ENCODE measurements around the gene MFGE8.

The MFGE8 gene

GRCh38 chr15:88920186-88920891 is 7.2 kb upstream of the MFGE8 start:
- DNase-seq (ENCODE audit: low spot score) = no peak

- DNase-seq (ENCODE audit: low spot score) = no peak
These were observed 5.6 kb upstream of the MFGE8 start for GRCh38 chr15:88918738-88919137.

- no peak for DNase-seq (ENCODE audit: low spot score)
These were observed 4.6 kb upstream of the MFGE8 start for GRCh38 chr15:88917760-88918159.

GRCh38 chr15:88915354-88915753 is 2.2 kb upstream of the MFGE8 start:
- no peak for DNase-seq (ENCODE audit: low spot score)

- no peak for DNase-seq (ENCODE audit: low spot score)
These were observed 631 bp upstream of the MFGE8 start for GRCh38 chr15:88913850-88914169.

- no peak for DNase-seq (ENCODE audit: low spot score)
These were observed 668 bp downstream of the MFGE8 start for GRCh38 chr15:88912500-88912921.

- no peak for DNase-seq (ENCODE audit: low spot score)
These were observed 1.4 kb downstream of the MFGE8 start for GRCh38 chr15:88911766-88912118.

GRCh38 chr15:88909956-88910831 is 3.0 kb downstream of the MFGE8 start:
- no peak for DNase-seq (ENCODE audit: low spot score)

GRCh38 chr15:88908697-88909621 is 4.2 kb downstream of the MFGE8 start:
- DNase-seq (ENCODE audit: low spot score) = no peak

GRCh38 chr15:88908123-88908522 is 5.1 kb downstream of the MFGE8 start:
- DNase-seq (ENCODE audit: low spot score) = no peak

- DNase-seq (ENCODE audit: low spot score) = no peak
These were observed 6.1 kb downstream of the MFGE8 start for GRCh38 chr15:88907111-88907510.

- no peak for DNase-seq (ENCODE audit: low spot score)
These were observed 6.6 kb downstream of the MFGE8 start for GRCh38 chr15:88906551-88906950.

- DNase-seq (ENCODE audit: low spot score) = no peak
These were observed 7.0 kb downstream of the MFGE8 start for GRCh38 chr15:88906130-88906529.

GRCh38 chr15:88905576-88905975 is 7.6 kb downstream of the MFGE8 start:
- no peak for DNase-seq (ENCODE audit: low spot score)

GRCh38 chr15:88904624-88905327 is 8.4 kb downstream of the MFGE8 start:
- DNase-seq (ENCODE audit: low spot score) = peak; percentile 85

- no peak for DNase-seq (ENCODE audit: low spot score)
These were observed 8.9 kb downstream of the MFGE8 start for GRCh38 chr15:88904257-88904623.

GRCh38 chr15:88902846-88903245 is 10.3 kb downstream of the MFGE8 start:
- DNase-seq (ENCODE audit: low spot score) = peak; percentile 41

- peak; percentile 33 for DNase-seq (ENCODE audit: low spot score)
These were observed 10.9 kb downstream of the MFGE8 start for GRCh38 chr15:88902221-88902835.

GRCh38 chr15:88901508-88902220 is 11.5 kb downstream of the MFGE8 start:
- peak; percentile 62 for DNase-seq (ENCODE audit: low spot score)

GRCh38 chr15:88900982-88901418 is 12.2 kb downstream of the MFGE8 start:
- DNase-seq (ENCODE audit: low spot score) = no peak

All from left forelimb (tissue), 1 donor.